ENCODE results near the gene LRRC74A.

LRRC74A gene

GRCh38 chr14:76855066-76855465, 28.9 kb downstream of the LRRC74A start:
- DNase-seq (ENCODE audit: low read depth), result no peak

DNA sequence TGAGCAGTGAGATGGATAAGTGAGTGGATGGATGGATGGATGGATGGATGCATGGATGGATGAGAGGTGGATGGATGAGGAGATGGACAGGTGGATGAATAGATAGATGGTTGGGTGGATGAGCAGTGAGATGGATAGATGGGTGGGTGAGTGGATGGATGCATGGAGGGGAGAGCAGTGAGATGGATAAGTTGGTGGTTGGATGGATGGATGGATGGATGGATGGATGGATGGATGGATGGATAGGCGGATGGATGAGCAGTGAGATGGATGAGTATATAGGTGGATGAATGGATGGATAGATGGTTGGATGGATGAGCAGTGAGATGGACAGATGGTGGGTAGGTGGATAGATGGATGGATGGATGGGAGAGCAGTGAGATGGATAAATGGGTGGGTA, 30.6 kb downstream of the LRRC74A start:
- DNase-seq (ENCODE audit: low read depth), result no peak

GRCh38 chr14:76861574-76862255, 35.5 kb downstream of the LRRC74A start:
- no peak for DNase-seq (ENCODE audit: low read depth)

GRCh38 chr14:76862546-76863282, 36.5 kb downstream of the LRRC74A start:
- no peak for DNase-seq (ENCODE audit: low read depth)

GRCh38 chr14:76863724-76864407, 37.7 kb downstream of the LRRC74A start:
- DNase-seq (ENCODE audit: low read depth), result no peak

DNA sequence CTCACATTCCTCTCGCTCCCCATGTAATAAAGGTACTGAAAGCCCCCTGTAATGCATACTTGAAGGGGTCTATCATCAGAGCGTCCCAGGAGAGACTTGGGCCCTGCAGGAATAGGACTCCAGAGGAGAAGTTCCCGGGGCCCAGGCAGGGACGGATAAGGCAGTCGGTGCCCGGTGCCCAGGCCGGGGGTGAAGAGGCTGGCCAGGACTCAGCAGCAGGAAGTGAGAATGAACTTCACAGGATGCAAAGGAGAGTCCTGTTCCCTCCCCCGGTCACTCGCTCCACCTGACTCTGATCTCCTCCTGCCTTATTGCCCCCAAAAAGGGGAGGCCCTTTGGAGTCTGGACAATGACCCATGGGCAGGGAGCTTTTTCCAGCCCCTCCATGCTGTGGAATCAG, 40.2 kb downstream of the LRRC74A start:
- DNase-seq (ENCODE audit: low read depth), result no peak

DNA sequence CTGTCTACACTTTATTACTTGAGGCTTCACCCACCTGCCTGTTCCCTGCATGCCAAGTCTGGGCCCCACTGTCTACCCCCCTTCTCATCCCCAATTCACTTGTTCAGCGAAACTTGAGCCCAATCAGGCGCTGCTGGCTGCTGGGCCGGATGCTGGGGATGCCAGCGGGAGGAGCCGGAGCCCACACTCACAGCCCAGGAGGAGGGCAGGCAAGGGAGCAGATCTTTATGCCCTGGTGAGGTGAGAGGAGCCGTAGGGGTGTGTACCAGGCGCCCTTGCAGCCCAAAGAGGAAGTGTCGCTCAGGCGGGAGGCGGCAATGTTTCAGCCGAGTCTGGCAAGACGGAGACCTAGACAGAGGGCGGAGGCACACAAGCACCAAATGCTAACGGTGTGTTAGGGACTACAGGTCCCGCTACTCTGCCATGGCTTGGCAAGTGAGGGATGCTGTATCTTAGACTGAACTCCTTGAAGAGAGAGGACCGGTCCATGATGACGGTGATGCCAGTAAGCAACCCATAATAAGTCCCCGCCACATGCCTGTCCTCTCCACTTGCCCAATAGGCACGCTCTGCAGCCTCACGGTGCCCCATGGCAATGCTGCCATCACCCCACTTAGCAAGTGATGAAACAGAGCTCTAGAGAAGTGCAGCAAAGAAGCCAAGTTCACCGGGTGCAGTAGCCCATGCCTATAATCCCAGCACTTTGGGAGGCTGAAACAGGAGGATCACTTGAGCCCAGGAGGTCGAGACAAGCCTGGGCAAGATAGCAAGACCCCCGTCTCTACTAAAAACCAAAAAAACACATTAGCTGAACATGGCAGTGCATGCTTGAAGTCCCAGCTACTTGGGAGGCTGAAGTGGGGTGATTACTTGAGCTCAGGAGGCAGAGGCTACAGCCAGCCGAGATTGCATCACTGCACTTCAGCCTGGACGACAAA, 41.6 kb downstream of the LRRC74A start:
- DNase-seq (ENCODE audit: low read depth), result peak; percentile 29

GRCh38 chr14:76868454-76869170, 42.4 kb downstream of the LRRC74A start:
- DNase-seq (ENCODE audit: low read depth), result no peak

DNA sequence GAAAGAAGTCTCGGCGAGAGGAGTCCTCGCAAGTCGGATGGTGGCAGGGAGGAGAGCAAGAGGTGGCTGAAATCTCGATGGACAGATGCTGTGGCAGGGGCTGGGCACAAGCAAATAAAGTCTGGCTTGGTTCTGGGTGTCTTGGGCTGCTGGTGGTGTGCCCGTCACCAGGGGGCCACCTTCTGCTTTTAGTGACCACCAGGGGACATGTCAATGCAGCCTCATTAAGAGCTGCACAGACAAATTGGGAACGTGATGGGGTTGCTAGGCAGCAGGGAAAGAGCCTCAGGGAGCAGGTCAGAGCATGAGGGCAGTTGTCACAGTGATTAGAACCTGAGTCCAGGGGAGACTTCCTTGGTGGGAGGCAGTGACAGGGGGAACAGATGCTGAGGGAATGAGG, 44.0 kb downstream of the LRRC74A start:
- no peak for DNase-seq (ENCODE audit: low read depth)

GRCh38 chr14:76872796-76873432, 46.7 kb downstream of the LRRC74A start:
- DNase-seq (ENCODE audit: low read depth), result peak; percentile 58

DNA sequence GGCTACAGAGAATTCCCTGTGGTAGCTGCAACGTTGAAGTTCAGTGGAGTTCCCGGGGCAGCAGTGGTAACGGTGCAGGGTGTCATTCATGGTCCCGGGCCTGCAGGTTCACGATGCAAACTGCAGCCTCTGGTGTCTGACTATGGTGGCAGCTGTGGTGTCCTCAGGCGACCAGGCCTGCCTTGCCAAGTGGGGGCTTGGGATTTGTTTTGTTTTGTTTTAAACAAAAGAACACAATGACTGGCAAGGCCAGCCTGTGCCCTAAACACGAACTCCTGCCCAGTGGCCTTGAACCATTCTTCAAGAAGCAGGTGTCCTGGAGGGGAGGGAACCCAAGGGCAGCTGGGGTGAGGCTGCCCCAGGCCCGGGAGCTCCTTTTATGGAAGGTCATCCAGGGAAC, 48.5 kb downstream of the LRRC74A start:
- DNase-seq (ENCODE audit: low read depth), result no peak

- peak; percentile 24 for DNase-seq (ENCODE audit: low read depth)
Measured at GRCh38 chr14:76876076-76876475, 49.9 kb downstream of the LRRC74A start.

DNA sequence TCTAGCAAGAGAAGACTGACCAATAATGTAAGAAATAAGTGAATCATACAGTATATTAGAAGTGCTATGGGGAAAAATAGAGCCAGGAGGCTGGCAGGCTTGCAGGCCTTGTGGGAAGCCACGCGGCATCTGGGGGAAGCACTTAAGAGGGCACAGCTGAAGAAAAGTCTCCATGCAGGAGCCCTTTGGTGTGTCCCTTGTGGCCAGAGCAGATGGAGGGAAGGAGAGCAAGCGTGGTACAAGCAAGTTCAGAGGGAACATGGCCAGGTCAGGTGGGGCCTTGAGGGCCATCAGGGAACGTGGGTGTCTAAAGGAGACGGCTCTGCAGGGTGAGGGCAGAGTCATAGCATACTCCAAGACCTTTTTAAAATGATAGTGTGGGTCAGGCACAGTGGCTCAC, 51.7 kb downstream of the LRRC74A start:
- no peak for DNase-seq (ENCODE audit: low read depth)

DNA sequence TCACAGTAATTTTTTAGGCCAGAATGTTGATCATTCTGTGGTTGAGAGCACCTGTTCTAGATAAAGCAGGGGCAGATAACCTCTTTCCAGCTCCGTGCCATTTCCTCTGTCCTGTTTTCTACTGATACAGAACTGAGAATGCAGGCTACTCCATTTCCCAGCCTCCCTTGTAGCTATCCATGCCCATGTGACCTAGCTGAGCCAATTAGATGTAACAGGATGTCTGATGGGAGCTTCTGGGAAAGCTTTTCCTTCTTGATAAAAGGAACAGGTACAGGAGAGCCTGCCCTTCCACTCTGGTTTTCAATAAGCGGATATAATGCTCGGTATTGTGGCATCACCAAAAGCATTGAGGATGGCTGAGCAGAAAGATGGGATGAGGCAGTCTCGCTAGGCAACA, 54.2 kb downstream of the LRRC74A start:
- DNase-seq (ENCODE audit: low read depth), result no peak

GRCh38 chr14:76881348-76881747, 55.1 kb downstream of the LRRC74A start:
- no peak for DNase-seq (ENCODE audit: low read depth)

GRCh38 chr14:76882651-76883050, 56.4 kb downstream of the LRRC74A start:
- no peak for DNase-seq (ENCODE audit: low read depth)

DNA sequence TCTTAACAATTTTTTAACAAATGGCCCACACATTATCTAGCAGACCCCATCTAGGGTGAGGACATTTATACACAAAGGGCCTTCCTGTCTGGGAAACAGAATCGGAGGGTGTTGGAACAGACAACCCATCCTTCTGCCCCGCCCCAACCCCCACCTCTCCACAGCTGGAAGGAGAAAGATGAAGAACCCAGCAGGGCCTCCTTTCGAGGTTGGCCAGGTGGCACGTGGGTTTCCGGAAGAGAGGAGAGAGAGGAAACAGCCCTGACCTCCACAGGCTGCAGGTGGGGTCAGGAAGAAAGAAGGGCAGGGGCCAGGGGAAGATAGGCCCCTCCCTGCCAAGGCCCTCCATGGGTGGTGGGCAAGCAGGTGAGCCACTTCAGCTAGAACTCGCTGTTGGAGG, 57.2 kb downstream of the LRRC74A start:
- DNase-seq (ENCODE audit: low read depth), result no peak

- no peak for DNase-seq (ENCODE audit: low read depth)
Measured at GRCh38 chr14:76884394-76884793, 58.2 kb downstream of the LRRC74A start.

- DNase-seq (ENCODE audit: low read depth), result no peak
Measured at GRCh38 chr14:76884853-76885276, 58.7 kb downstream of the LRRC74A start.

DNA sequence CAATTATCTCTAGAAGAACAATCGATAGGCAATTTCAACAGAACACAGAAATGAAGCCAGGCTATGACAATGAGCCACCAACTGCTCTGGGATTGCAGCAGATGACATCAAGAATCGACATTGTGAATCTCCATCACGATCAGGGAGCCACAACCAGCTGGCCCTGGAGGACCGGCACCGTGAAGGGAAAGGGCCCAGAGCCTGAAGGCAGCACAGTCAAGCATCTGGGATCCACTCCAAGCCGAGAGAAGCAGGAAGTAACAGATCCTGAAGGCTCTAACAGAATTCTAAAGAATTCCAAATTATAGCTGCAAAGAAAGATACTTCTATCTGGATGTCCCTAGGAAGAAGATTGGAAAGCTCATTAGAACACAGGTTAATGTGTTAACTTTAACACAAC, 61.0 kb downstream of the LRRC74A start:
- no peak for DNase-seq (ENCODE audit: low read depth)

DNA sequence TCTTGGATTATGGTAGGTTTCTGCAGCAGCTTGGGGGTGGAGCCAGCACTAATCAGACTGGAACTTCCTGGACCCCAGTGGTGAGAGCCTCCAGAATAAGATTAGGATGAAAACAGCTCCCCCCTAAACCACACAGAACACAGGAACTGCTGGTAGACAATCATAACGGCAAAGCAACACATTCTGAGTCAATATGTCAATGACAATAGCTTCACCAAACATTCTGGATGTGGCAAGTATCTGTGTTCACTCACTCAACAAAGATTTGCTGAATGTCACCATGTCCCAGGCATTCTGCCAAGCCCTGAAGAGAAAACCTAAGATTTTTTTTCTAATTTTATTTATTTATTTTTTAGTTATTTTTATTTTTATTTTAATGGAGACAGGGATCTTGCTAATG, 65.2 kb downstream of the LRRC74A start:
- DNase-seq (ENCODE audit: low read depth), result no peak
